Prostate gland (tissue), 2 donors: ENCODE results near the gene ZNF263.

ENCODE experiments used
- POLR2AphosphoS5 ChIP-seq: sonication (generic); formaldehyde crosslinking; IDR thresholded peaks from one replicate; pipeline ENCODE4 v1.6.1; 2017; ENCODE audit warnings: antibody characterized with exemption
- TF ChIP-seq, protein P1 (sequence below), 4 experiments: fragments of 200-600 bp in 2 of 4; fragments of 450-650 bp in 2 of 4; sonication (generic) in 2 of 4; IDR thresholded peaks; 1 replicate in 3 of 4; 2 replicates in 1 of 4; pipeline ENCODE4 v1.5.1; 2016 to 2019; ENCODE audit warnings: antibody characterized with exemption in 4 of 4, mild to moderate bottlenecking in 2 of 4, moderate library complexity in 2 of 4

DNA sequence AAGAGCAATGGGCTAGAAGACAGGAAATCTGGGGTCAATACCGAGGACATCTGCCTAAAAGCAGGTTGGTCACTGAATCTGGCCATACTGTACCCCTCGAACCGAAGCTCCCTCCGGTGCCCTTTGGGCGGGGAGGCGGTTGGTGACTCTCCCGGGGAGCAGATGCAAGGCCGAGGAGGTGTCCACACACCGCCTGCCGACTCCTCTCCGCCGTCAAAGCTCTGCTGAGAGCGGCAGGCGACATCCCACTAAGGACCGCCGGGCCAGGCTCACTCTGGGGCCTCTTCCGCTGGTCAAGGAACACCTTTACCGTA is 48.8 kb upstream of the ZNF263 start:
- TF ChIP-seq, protein P1, sequence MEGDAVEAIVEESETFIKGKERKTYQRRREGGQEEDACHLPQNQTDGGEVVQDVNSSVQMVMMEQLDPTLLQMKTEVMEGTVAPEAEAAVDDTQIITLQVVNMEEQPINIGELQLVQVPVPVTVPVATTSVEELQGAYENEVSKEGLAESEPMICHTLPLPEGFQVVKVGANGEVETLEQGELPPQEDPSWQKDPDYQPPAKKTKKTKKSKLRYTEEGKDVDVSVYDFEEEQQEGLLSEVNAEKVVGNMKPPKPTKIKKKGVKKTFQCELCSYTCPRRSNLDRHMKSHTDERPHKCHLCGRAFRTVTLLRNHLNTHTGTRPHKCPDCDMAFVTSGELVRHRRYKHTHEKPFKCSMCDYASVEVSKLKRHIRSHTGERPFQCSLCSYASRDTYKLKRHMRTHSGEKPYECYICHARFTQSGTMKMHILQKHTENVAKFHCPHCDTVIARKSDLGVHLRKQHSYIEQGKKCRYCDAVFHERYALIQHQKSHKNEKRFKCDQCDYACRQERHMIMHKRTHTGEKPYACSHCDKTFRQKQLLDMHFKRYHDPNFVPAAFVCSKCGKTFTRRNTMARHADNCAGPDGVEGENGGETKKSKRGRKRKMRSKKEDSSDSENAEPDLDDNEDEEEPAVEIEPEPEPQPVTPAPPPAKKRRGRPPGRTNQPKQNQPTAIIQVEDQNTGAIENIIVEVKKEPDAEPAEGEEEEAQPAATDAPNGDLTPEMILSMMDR (IDR thresholded peaks at IDR 0.05) = no peak
- no peak for TF ChIP-seq POLR2AphosphoS5
